ENCODE results near the gene PAK1.
"Not testable (repeated sequence)": the region's sequence is repeated elsewhere in the genome, so short reads cannot be mapped to it uniquely, and the experiment has no call there.

Gene PAK1

GRCh38 chr11:77301510-77301909, 172.4 kb downstream of the PAK1 start, which contains the start of gene GDPD4:
Gene GDPD4 (minus strand): TSS chr11:77301686. CDS start chr11:77285137, 16,549 bp downstream.
- FAIRE-seq: no peak

GRCh38 chr11:77300695-77301094, 173.2 kb downstream of the PAK1 start:
- FAIRE-seq: no peak

GRCh38 chr11:77300028-77300427, 173.9 kb downstream of the PAK1 start:
- FAIRE-seq: not testable (repeated sequence)

GRCh38 chr11:77299528-77299993, 174.3 kb downstream of the PAK1 start:
- FAIRE-seq: no peak

GRCh38 chr11:77294040-77294439, 179.9 kb downstream of the PAK1 start:
- FAIRE-seq: peak; percentile 33

GRCh38 chr11:77289737-77290136, 184.2 kb downstream of the PAK1 start:
- FAIRE-seq: no peak

GRCh38 chr11:77287615-77288273, 186.2 kb downstream of the PAK1 start:
- no peak for FAIRE-seq

GRCh38 chr11:77287136-77287535, 186.8 kb downstream of the PAK1 start:
- no peak for FAIRE-seq

- no peak for FAIRE-seq
Measured at GRCh38 chr11:77284476-77285468, 189.1 kb downstream of the PAK1 start.

- FAIRE-seq: no peak
Measured at GRCh38 chr11:77283101-77283500, 190.8 kb downstream of the PAK1 start.

GRCh38 chr11:77278595-77279506, 195.0 kb downstream of the PAK1 start:
- no peak for FAIRE-seq

- FAIRE-seq: no peak
Measured at GRCh38 chr11:77276271-77276670, 197.6 kb downstream of the PAK1 start.
